KMS-11 (cell line): ENCODE results near the gene CLIC6.

ENCODE experiments used
- H2AFZ ChIP-seq: fragments of 200-600 bp; sonication (generic); 2 replicates; pipeline ENCODE4 v1.6.1; 2016; ENCODE audit warnings: antibody characterized with exemption, mixed run types, low read depth
- H3K27ac ChIP-seq: fragments of 200-600 bp; sonication (generic); 2 replicates; pipeline ENCODE4 v1.6.1; 2016; ENCODE audit warnings: mild to moderate bottlenecking, mixed run types
- H3K27me3 ChIP-seq: fragments of 200-600 bp; sonication (generic); 2 replicates; pipeline ENCODE4 v1.6.1; 2017; ENCODE audit warnings: mild to moderate bottlenecking, low read depth, mixed run types, moderate library complexity; ENCODE audit not compliant: insufficient read depth
- H3K36me3 ChIP-seq: fragments of 200-600 bp; sonication (generic); 2 replicates; pipeline ENCODE4 v1.6.1; 2017; ENCODE audit warnings: mild to moderate bottlenecking, mixed run types; ENCODE audit not compliant: insufficient read depth
- H3K4me1 ChIP-seq: fragments of 200-600 bp; sonication (generic); 2 replicates; pipeline ENCODE4 v1.6.1; 2016; ENCODE audit warnings: mild to moderate bottlenecking, low read depth, mixed run types; ENCODE audit not compliant: poor library complexity, severe bottlenecking
- H3K4me2 ChIP-seq: fragments of 200-600 bp; sonication (generic); 2 replicates; pipeline ENCODE4 v1.7.0; 2016; ENCODE audit warnings: mild to moderate bottlenecking, mixed run types
- H3K4me3 ChIP-seq: fragments of 200-600 bp; sonication (generic); IDR thresholded peaks from 2 replicates; pipeline ENCODE4 v1.6.1; 2017; ENCODE audit warnings: low read depth, low read length, mixed read lengths; ENCODE audit not compliant: insufficient read depth
- H3K79me2 ChIP-seq: fragments of 200-600 bp; sonication (generic); 2 replicates; pipeline ENCODE4 v1.6.1; 2016; ENCODE audit warnings: low read depth, mixed run types; ENCODE audit not compliant: insufficient read depth
- H3K9ac ChIP-seq: fragments of 200-600 bp; sonication (generic); 2 replicates; pipeline ENCODE4 v1.6.1; 2016; ENCODE audit warnings: mild to moderate bottlenecking, mixed run types
- H4K20me1 ChIP-seq: fragments of 200-600 bp; sonication (generic); 2 replicates; pipeline ENCODE4 v1.6.1; 2016; ENCODE audit warnings: mild to moderate bottlenecking, mixed run types; ENCODE audit not compliant: insufficient read depth
- CTCF ChIP-seq: fragments of 200-600 bp; sonication (generic); conservative IDR thresholded peaks from 2 replicates; pipeline ENCODE4 v1.6.1; 2017; ENCODE audit warnings: low read depth, mild to moderate bottlenecking, antibody characterized with exemption, low read length, moderate library complexity, mixed read lengths

The CLIC6 gene

GRCh38 chr21:34668803-34669148 lies at the start of gene CLIC6:
Gene CLIC6 (plus strand): TSS chr21:34668994. CDS start chr21:34669389, 395 bp downstream.
- Histone ChIP-seq H3K27ac (no peak within 1 kb of the TSS), H2AFZ (no peak within 1 kb of the TSS), H3K9ac (no peak within 1 kb of the TSS), H3K79me2 (no peaks in the 10 kb centered on the region), H3K36me3 (no peaks in the 10 kb centered on the region), H3K4me2 (no peak within 1 kb of the TSS), H3K27me3 (no peaks in the 10 kb centered on the region), H3K4me3 (no peak within 1 kb of the TSS), H4K20me1 (no peaks in the 10 kb centered on the region), H3K4me1 (no peaks in the 10 kb centered on the region)
- no peak for TF ChIP-seq CTCF

- Histone ChIP-seq H3K27me3 (no peaks in the 10 kb centered on the region), H3K36me3 (no peaks in the 10 kb centered on the region), H3K4me2 (no peak overlapping the region), H2AFZ (no peak overlapping the region), H4K20me1 (no peaks in the 10 kb centered on the region), H3K9ac (no peak overlapping the region), H3K4me1 (no peaks in the 10 kb centered on the region), H3K27ac (no peak overlapping the region), H3K79me2 (no peaks in the 10 kb centered on the region), H3K4me3 (no peak overlapping the region)
- no peak for TF ChIP-seq CTCF
These were observed 48.7 kb upstream of the CLIC6 start for GRCh38 chr21:34619841-34620665.

DNA sequence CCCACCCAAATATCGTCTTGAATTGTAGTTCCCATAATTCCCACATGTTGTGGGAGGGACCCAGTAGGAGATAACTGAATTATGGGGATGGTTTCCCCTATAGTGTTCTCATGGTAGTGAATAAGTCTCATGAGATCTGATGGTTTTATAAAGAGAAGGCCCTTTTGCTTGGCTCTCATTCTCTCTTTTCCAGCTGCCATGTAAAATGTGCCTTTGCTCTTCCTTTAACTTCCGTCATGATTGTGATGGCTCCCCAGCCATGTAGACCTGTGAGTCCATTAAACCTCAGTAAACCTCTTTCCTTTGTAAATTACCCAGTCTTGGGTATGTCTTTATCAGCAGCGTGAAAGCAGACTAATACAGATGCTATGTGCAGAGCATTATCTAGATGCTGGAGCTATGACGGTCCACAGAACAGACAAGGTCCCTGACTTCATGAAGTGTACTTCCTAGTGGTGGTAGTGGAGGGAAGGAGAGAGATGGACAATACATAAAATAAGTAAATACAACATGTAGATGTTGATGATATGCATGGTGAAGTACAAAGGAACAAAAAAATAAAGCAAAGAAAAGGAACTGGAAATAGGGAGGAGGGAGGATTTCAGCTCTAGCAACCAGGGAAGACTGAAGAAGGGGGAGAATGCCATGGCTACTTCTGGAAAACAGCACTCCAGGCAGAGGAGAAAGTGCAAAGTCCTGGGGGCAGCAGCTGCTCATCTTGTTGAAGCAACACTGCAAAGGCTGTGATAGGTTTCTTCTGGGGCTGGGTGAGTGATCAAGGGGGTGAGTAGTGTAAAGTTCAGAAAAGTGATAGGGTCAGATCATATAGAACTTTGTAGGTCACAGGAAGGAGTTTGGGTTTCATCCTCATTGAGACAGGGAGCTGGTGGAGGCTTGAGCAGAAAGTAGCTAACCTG lies 47.1 kb upstream of the CLIC6 start:
- Histone ChIP-seq H3K27ac (no peak overlapping the region), H3K4me1 (no peaks in the 10 kb centered on the region), H3K79me2 (no peaks in the 10 kb centered on the region), H3K36me3 (no peaks in the 10 kb centered on the region), H3K27me3 (no peaks in the 10 kb centered on the region), H2AFZ (no peak overlapping the region), H3K4me2 (no peak overlapping the region), H3K4me3 (no peak overlapping the region), H3K9ac (no peak overlapping the region), H4K20me1 (no peaks in the 10 kb centered on the region)
- no peak for TF ChIP-seq CTCF

DNA sequence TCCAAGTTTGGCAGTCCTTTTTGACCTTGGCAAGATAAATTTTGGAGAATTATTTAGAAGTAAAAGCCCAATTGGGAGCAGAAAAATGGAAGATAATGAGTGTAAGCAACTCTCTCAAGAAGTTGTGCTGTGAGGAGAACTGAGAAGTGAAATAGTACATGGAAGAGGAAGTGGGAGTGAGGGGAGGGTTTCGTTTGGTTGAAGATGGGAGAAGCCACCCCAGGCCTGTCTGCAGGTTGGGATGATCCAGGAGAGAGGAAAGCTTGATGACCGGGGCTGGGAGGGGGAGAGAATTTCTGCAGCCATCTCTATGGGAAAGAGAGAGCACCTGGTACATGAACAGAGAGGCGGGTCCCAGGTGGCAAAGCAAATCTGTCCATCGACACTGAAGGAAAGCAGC lies 45.3 kb upstream of the CLIC6 start:
- no peak overlapping the region for H2AFZ ChIP-seq
- TF ChIP-seq CTCF: no peak
- no peak overlapping the region for H3K4me3 ChIP-seq
- H3K4me1 ChIP-seq: no peaks in the 10 kb centered on the region
- no peak overlapping the region for H3K27ac ChIP-seq
- no peaks in the 10 kb centered on the region for H3K79me2 ChIP-seq
- H3K27me3 ChIP-seq: no peaks in the 10 kb centered on the region
- no peaks in the 10 kb centered on the region for H3K36me3 ChIP-seq
- H3K9ac ChIP-seq: no peak overlapping the region
- H3K4me2 ChIP-seq: no peak overlapping the region
- H4K20me1 ChIP-seq: no peaks in the 10 kb centered on the region
